HCT116 (cell line): ENCODE results near the gene GGT5. TPM values are rescaled to one million over a fixed set of nuclear protein-coding genes. Genes with fewer than 3 reads are reported as not detected.
"Not testable (repeated sequence)": the region's sequence is repeated elsewhere in the genome, so short reads cannot be mapped to it uniquely, and the experiment has no call there.

Experiments
- ATAC-seq: fragments of 200-7000 bp; cut with Tn5 transposase; 2 replicates; pipeline ENCODE4 v1.9.1; 2020; ENCODE audit warnings: mild to moderate bottlenecking, moderate library complexity
- BruUV-seq: library from RNA; stranded (reverse); fragments of 400-500 nt; replicated peaks from 2 replicates; lab custom pipeline; 2021; lab: Mats Ljungman, UMichigan
- CTCF ChIA-PET: fragments of 300-600 bp; sonication (Branson Sonifier 250); formaldehyde crosslinking; loops from one replicate; lab custom pipeline; 2021; ENCODE audit warnings: antibody characterized with exemption; lab: Charles Lee
- POLR2A ChIA-PET: fragments of 300-600, 350-600 bp; sonication (Branson Sonifier 250); formaldehyde crosslinking; loops from one replicate; lab custom pipeline; 2021; ENCODE audit warnings: antibody characterized with exemption; lab: Charles Lee
- RAD21 ChIA-PET, 2 experiments: fragments of 300-600 bp; sonication (Branson Sonifier 250); formaldehyde crosslinking; loops; one replicate each; lab custom pipeline; 2023; ENCODE audit warnings: low total read pairs in 2 of 2; ENCODE audit not compliant: uncharacterized antibody in 2 of 2, unreplicated experiment in 2 of 2, low non-redundant PET in 1 of 2; lab: Charles Lee
- DNase-seq: peaks from one replicate; pipeline ENCODE4 v3.0.0-alpha.2; 2010; ENCODE audit warnings: low read depth, low spot score
- H2AFZ ChIP-seq: fragments of 200-600 bp; shearing (Covaris generic), sonication (generic); 2 replicates; pipeline ENCODE4 v1.6.1; 2017; ENCODE audit warnings: low read depth, mixed run types, mixed read lengths, antibody characterized with exemption, low read length; ENCODE audit not compliant: poor library complexity, severe bottlenecking
- H3K27ac ChIP-seq: 2 replicates; pipeline ENCODE4 v1.5.1; 2012; ENCODE audit warnings: low read depth, low read length
- H3K27me3 ChIP-seq: fragments of 200-600 bp; sonication (generic); 2 replicates; pipeline ENCODE4 v1.6.1; 2016; ENCODE audit warnings: mixed run types, low read length, mixed read lengths; ENCODE audit not compliant: insufficient read depth
- H3K36me3 ChIP-seq, 2 experiments: fragments of 200-500 bp in 1 of 2; fragments of 200-600 bp in 1 of 2; sonication (Bioruptor generic) in 1 of 2; sonication (generic) in 1 of 2; 2 replicates each; pipeline versions ENCODE4 v1.5.1 to v1.6.1; 2014 to 2016; ENCODE audit warnings: low read length in 2 of 2, inconsistent platforms in 1 of 2, mixed read lengths in 1 of 2, mixed run types in 1 of 2; ENCODE audit not compliant: insufficient read depth in 2 of 2, control insufficient read depth in 1 of 2
- H3K4me1 ChIP-seq, 2 experiments: fragments of 200-600 bp in 1 of 2; sonication (generic) in 1 of 2; 2 replicates each; pipeline versions ENCODE4 v1.5.1 to v1.6.1; 2012 to 2017; ENCODE audit warnings: low read length in 2 of 2, inconsistent platforms in 1 of 2, mild to moderate bottlenecking in 1 of 2, mixed read lengths in 1 of 2, mixed run types in 1 of 2, moderate library complexity in 1 of 2; ENCODE audit not compliant: insufficient read depth in 2 of 2, control insufficient read depth in 1 of 2
- H3K4me2 ChIP-seq: fragments of 200-600 bp; sonication (generic); 2 replicates; pipeline ENCODE4 v1.6.1; 2017; ENCODE audit warnings: mixed run types, low read length, mixed read lengths
- H3K4me3 ChIP-seq, 2 experiments: fragments of 200-600 bp in 1 of 2; sonication (generic) in 1 of 2; replicated peaks in 1 of 2; 2 replicates each; pipeline ENCODE4 v1.5.1; 2011 to 2016; ENCODE audit warnings: low read length in 2 of 2, control low read depth in 1 of 2, low read depth in 1 of 2, mild to moderate bottlenecking in 1 of 2, mixed read lengths in 1 of 2, mixed run types in 1 of 2
- H3K79me2 ChIP-seq: fragments of 200-600 bp; sonication (generic); 2 replicates; pipeline ENCODE4 v1.6.1; 2017; ENCODE audit warnings: mild to moderate bottlenecking, mixed run types, low read length, moderate library complexity, mixed read lengths; ENCODE audit not compliant: insufficient read depth
- H3K9ac ChIP-seq: fragments of 200-600 bp; sonication (generic); 2 replicates; pipeline ENCODE4 v1.6.1; 2016; ENCODE audit warnings: low read length, mixed read lengths
- H3K9me2 ChIP-seq: fragments of 200-600 bp; sonication (generic), shearing (Covaris generic); 2 replicates; pipeline ENCODE4 v1.6.1; 2017; ENCODE audit warnings: mixed run types, mild to moderate bottlenecking, moderate library complexity; ENCODE audit not compliant: insufficient read depth
- H3K9me3 ChIP-seq, 2 experiments: fragments of 200-500 bp in 1 of 2; fragments of 200-600 bp in 1 of 2; sonication (Bioruptor generic) in 1 of 2; sonication (generic) in 1 of 2; 2 replicates each; pipeline ENCODE4 v1.6.1; 2014 to 2017; ENCODE audit warnings: low read length in 2 of 2, mixed read lengths in 2 of 2, inconsistent platforms in 1 of 2, low read depth in 1 of 2, mild to moderate bottlenecking in 1 of 2, mixed run types in 1 of 2, moderate library complexity in 1 of 2; ENCODE audit not compliant: control insufficient read depth in 1 of 2, insufficient read depth in 1 of 2
- H4K20me1 ChIP-seq: fragments of 200-600 bp; sonication (generic), shearing (Covaris generic); 2 replicates; pipeline ENCODE4 v1.6.1; 2017; ENCODE audit warnings: mixed run types, mild to moderate bottlenecking, moderate library complexity; ENCODE audit not compliant: insufficient read depth
- ATF3 ChIP-seq: IDR thresholded peaks from 2 replicates; pipeline ENCODE4 v1.6.1; 2012
- EGR1 ChIP-seq: IDR thresholded peaks from 2 replicates; pipeline ENCODE4 v1.6.1; 2012; ENCODE audit warnings: low read depth
- POLR2AphosphoS5 ChIP-seq: IDR thresholded peaks from 2 replicates; pipeline ENCODE4 v1.6.1; 2011; ENCODE audit warnings: mild to moderate bottlenecking, low read depth, low read length, moderate library complexity
- RAD21 ChIP-seq: IDR thresholded peaks from 2 replicates; pipeline ENCODE4 v1.6.1; 2012; ENCODE audit warnings: low read depth, mild to moderate bottlenecking
- SIN3A ChIP-seq: IDR thresholded peaks from 2 replicates; pipeline ENCODE4 v1.6.1; 2012; ENCODE audit warnings: low read depth
- ZBTB33 ChIP-seq: IDR thresholded peaks from 2 replicates; pipeline ENCODE4 v1.6.1; 2011; ENCODE audit warnings: mild to moderate bottlenecking, low read length, moderate library complexity; ENCODE audit not compliant: insufficient replicate concordance; ENCODE audit errors: extremely low read depth
- ZFX ChIP-seq: fragments of 450-650 bp; IDR thresholded peaks from 2 replicates; pipeline ENCODE4 v1.6.1; 2017
- intact Hi-C: fragments of 100-400 bp; cut with micrococcal nuclease; formaldehyde crosslinking; loops from 2 replicates; pipeline ENCODE4 v1.10.0; 2022
- total RNA-seq: library from RNA; stranded (reverse); gene quantifications from one replicate; pipeline ENCODE4 v1.2.1, GENCODE V29; 2021; ENCODE audit not compliant: unreplicated experiment

Gene GGT5
- total RNA-seq, 1 experiment from 2014 or later = 0.57 TPM

- Histone ChIP-seq H3K9ac (peak overlapping the region; percentile 3; the same call in 1 of the 2 replicates), H3K27ac (peak overlapping the region; percentile 55)
- intact Hi-C loops = loop anchor here (1.0 kb wide), 1 partner anchor 57 kb away; no protein-coding TSS in a partner anchor
Observed at GRCh38 chr22:24247011-24247507, 2.2 kb upstream of the GGT5 start.

GRCh38 chr22:24245584-24246561, 991 bp upstream of the GGT5 start:
- H3K9me2 ChIP-seq, H2AFZ ChIP-seq, H3K9me3 ChIP-seq, intact Hi-C loops, H3K27me3 ChIP-seq, H3K4me3 ChIP-seq, ATAC-seq, H3K36me3 ChIP-seq, H3K9ac ChIP-seq, H4K20me1 ChIP-seq, H3K4me2 ChIP-seq, POLR2A ChIA-PET, H3K79me2 ChIP-seq, BruUV-seq, DNase-seq, H3K27ac ChIP-seq: not testable (repeated sequence)
- RAD21 ChIA-PET = interaction anchor here (0.6 to 1.8 kb wide), 4 partner anchors 47 to 423 kb away, joined by 3 to 39 read pairs (median 3); no protein-coding TSS in a partner anchor
- peaks cover 24 to 36% of the 10 kb centered on the region in 2 experiments for H3K4me1 ChIP-seq
- CTCF ChIA-PET = interaction anchor here (3.5 kb wide), 1 partner anchor 55 kb away, joined by 95 read pairs; no protein-coding TSS in a partner anchor

More at GRCh38 chr22:24247011-24247507, 2.2 kb upstream of the GGT5 start:
- BruUV-seq = no TSS peak
- Histone ChIP-seq H3K4me3 (no peak overlapping the region), H4K20me1 (no peaks in the 10 kb centered on the region), H3K9me3 (no peaks in the 10 kb centered on the region), H2AFZ (no peak overlapping the region), H3K27me3 (no peaks in the 10 kb centered on the region), H3K4me1 (peaks cover 24 to 35% of the 10 kb centered on the region in 2 experiments), H3K4me2 (peak overlapping the region; percentile 24; the same call in 1 of the 2 replicates), H3K36me3 (no peaks in the 10 kb centered on the region), H3K9me2 (no peaks in the 10 kb centered on the region), H3K79me2 (no peaks in the 10 kb centered on the region)
- POLR2A ChIA-PET = interaction anchor here (0.9 to 1.1 kb wide), 2 partner anchors 45 to 57 kb away, joined by 4 to 5 read pairs; no protein-coding TSS in a partner anchor
- TF ChIP-seq EGR1 = no peak
- TF ChIP-seq ZFX = no peak
- no peak for TF ChIP-seq SIN3A
- no peak for TF ChIP-seq POLR2AphosphoS5
- TF ChIP-seq ATF3 = no peak
- no peak for TF ChIP-seq RAD21
- no peak for TF ChIP-seq ZBTB33
- no peak for DNase-seq
- CTCF ChIA-PET = interaction anchor here (0.6 to 3.5 kb wide), 10 partner anchors 16 to 262 kb away, joined by 3 to 95 read pairs (median 4); no protein-coding TSS in a partner anchor
- ATAC-seq = peak; percentile 38
- RAD21 ChIA-PET = interaction anchor here (0.6 to 1.8 kb wide), 7 partner anchors 16 to 57 kb away, joined by 3 to 42 read pairs (median 4); no protein-coding TSS in a partner anchor
